ENCODE measurements around the gene ACAA2.

- TF ChIP-seq CTCF (IDR thresholded peaks at IDR 0.05) = no peak
- peak in 2 of 3 donors; percentile 63 to 69 for TF ChIP-seq POLR2A (IDR thresholded peaks at IDR 0.05)
These were observed 790 bp upstream of the ACAA2 start for GRCh38 chr18:49814147-49814499.
